GM12891 (cell line): ENCODE measurements around the gene CACNB1.

Source experiments
- DNase-seq: peaks from one replicate; pipeline ENCODE4 v3.0.0; 2011; ENCODE audit warnings: low spot score; ENCODE audit not compliant: insufficient read length
- FAIRE-seq: peaks from 2 replicates; lab custom pipeline; 2011; peaks lifted over from hg19 to GRCh38; lab: Jason Lieb, UNC
- PAX5 ChIP-seq: IDR thresholded peaks from 2 replicates; pipeline ENCODE4 v1.6.1; 2011; ENCODE audit warnings: low read length, moderate library complexity, mild to moderate bottlenecking; ENCODE audit not compliant: insufficient read depth, severe bottlenecking
- POLR2A ChIP-seq: IDR thresholded peaks from 2 replicates; pipeline ENCODE4 v1.6.1; 2011; ENCODE audit warnings: low read depth, low read length, control low read depth
- POLR2AphosphoS5 ChIP-seq: IDR thresholded peaks from 2 replicates; pipeline ENCODE4 v1.6.1; 2011; ENCODE audit warnings: low read depth, low read length, control low read depth
- POU2F2 ChIP-seq: IDR thresholded peaks from 2 replicates; pipeline ENCODE4 v1.6.1; 2011; ENCODE audit warnings: low read depth, mild to moderate bottlenecking, control low read depth, low read length, moderate library complexity
- SPI1 ChIP-seq: IDR thresholded peaks from 2 replicates; pipeline ENCODE4 v1.6.1; 2011; ENCODE audit warnings: low read depth, low read length, control low read depth
- TAF1 ChIP-seq: IDR thresholded peaks from 2 replicates; pipeline ENCODE4 v1.6.1; 2011; ENCODE audit warnings: low read depth, low read length, control low read depth

Gene CACNB1

GRCh38 chr17:39194089-39194984 is 3.1 kb downstream of the CACNB1 start:
- TF ChIP-seq SPI1 = no peak
- TF ChIP-seq POLR2A = no peak
- no peak for TF ChIP-seq TAF1
- no peak for TF ChIP-seq POU2F2
- no peak for TF ChIP-seq PAX5
- TF ChIP-seq POLR2AphosphoS5 = no peak
- DNase-seq (no peak), FAIRE-seq (no peak)

DNA sequence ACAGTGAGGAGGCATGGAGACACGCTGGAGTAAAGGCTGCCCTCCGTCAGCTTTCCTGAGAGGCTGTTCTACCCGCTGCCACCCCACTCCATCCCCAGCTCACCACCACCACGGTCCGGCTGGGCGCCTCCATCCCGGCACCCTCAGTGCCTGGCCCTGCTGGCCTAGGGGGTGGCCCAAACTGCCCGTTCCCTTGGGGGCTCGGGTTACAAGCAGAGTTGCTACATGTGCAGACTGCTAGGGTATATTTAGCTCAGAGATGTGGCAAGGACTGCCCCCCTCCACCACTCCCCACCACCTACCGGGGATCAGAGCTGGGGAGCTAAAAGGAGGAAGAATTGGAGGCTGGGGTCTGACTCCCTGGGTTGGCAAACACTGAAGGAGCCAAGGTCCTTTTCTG is 4.1 kb downstream of the CACNB1 start:
- DNase-seq (no peak), FAIRE-seq (no peak)
- TF ChIP-seq TAF1 (no peak), PAX5 (no peak), POU2F2 (no peak), SPI1 (no peak), POLR2AphosphoS5 (no peak), POLR2A (no peak)

DNA sequence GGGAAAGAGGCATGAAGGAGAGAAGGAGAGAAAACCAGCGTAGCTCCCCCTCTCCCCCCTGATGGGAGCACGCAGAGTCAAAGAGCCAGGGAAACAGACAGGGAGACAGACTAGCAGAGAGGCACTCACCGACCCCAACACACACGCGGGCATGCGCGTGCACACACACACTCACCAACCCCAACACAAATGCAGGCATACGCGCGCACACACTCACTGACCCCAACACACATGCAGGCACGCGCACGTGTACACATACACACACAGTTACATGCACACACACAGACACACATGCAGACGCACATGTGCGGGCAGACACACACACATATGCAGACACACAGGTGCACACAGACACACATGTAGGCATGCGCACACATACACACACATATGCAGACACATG is 4.6 kb downstream of the CACNB1 start:
- no peak for FAIRE-seq
- TF ChIP-seq POU2F2 (no peak), SPI1 (no peak), POLR2A (no peak), POLR2AphosphoS5 (no peak), TAF1 (no peak)
- DNase-seq = no peak

DNA sequence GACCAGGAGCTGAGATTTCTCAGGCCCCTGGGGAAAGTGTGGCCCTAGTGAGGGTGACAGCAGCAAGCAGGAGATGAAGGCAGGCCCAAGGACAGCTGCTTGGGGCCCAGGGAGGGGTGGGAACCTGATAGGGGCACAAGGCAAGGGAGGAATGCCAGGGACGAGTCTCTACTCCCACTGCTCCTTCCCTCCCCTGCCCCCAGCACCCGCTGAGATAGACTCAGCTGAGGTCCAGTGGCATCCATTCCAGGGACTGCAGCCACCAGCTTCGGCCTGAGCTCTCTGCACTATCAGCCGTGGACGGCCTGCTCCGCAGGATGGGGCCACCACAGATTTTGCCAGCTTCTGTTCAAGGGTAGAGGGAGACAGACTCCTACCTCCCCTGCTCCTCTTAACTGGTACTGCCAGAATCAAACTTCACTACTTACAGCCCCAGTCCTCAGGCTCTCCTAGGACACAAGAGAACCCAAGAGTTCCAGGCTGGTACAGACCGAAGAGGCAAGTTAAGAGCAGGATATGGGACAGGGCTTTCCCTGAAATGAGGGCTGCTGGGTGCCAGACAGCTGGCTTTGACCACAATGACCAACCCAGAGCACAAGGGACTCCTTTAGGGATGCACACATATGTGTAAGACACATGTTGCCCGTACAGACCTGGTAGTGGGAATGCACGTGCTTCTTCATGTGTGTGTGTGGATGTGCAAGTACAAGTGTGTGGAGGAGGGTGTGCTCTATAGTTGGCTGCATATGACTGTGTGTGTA is 5.5 kb downstream of the CACNB1 start:
- DNase-seq (no peak), FAIRE-seq (no peak)
- TF ChIP-seq POLR2A (no peak), SPI1 (no peak), POU2F2 (no peak), TAF1 (no peak), POLR2AphosphoS5 (no peak), PAX5 (no peak)

DNA sequence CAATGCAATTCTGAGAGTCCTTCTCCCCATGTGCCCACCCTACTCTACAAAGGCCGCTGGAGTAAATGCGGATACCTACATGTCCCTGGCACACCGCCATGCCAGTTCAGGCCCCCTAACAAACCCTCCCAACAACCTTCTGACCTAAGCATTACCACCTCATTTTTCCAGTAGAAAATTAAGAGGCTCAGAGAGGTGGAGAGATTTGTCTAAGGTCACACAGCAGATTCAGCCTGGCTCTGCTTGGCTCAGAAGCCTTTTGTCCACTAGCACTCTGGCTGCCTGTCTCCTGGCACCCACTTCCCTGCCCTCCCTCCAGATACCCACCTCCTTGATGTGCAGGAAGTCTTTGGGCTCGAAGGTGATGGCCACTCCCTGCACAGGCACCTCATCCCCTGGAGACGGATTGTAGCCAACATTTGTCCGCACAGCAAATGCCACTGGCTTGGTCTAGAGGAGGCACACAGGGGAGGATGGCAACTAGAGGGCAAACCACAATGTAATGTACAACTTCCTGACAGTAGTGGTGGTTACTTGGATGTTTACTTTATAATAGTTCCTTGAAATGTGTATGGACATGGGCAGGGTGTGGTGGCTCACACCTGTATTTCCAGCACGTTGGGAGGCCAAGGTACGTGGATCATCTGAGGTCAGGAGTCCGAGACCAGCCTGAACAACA is 10.2 kb downstream of the CACNB1 start:
- TF ChIP-seq SPI1 (no peak), TAF1 (no peak), POU2F2 (no peak), PAX5 (no peak), POLR2A (no peak), POLR2AphosphoS5 (no peak)
- DNase-seq (no peak), FAIRE-seq (no peak)

- FAIRE-seq (no peak), DNase-seq (no peak)
- TF ChIP-seq POLR2AphosphoS5 (no peak), SPI1 (no peak), PAX5 (no peak), TAF1 (no peak), POLR2A (no peak), POU2F2 (no peak)
Observed at GRCh38 chr17:39186481-39187002, 10.9 kb downstream of the CACNB1 start.

DNA sequence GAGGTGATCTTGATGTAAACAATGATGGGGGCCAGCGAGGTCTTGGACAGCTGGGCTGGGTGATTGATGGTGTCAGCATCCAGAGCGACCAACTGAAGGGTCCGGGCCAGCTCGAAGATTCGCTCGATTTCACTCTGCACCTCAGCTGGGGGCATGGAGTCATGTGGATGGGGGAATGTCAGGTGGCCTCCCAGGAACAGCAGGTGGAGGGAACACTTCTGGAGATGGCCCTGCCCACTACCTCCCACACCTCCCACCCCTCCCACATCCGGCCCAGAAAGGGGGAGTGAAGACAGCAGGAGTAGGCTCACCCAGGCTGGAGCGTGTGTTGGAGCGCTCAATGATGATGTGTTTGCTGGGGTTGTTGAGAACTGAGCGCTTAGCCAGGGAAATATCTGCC is 13.7 kb downstream of the CACNB1 start:
- TF ChIP-seq POU2F2 (no peak), POLR2A (no peak), PAX5 (no peak), POLR2AphosphoS5 (no peak), SPI1 (no peak), TAF1 (no peak)
- FAIRE-seq (no peak), DNase-seq (no peak)

GRCh38 chr17:39183045-39183444 is 14.4 kb downstream of the CACNB1 start:
- no peak for TF ChIP-seq SPI1
- TF ChIP-seq POU2F2 = no peak
- TF ChIP-seq PAX5 = no peak
- TF ChIP-seq TAF1 = no peak
- no peak for TF ChIP-seq POLR2A
- no peak for TF ChIP-seq POLR2AphosphoS5
- no peak for FAIRE-seq
- no peak for DNase-seq

- TF ChIP-seq POLR2AphosphoS5 = no peak
- no peak for TF ChIP-seq POLR2A
- no peak for TF ChIP-seq SPI1
- no peak for TF ChIP-seq POU2F2
- no peak for TF ChIP-seq PAX5
- TF ChIP-seq TAF1 = no peak
- FAIRE-seq = no peak
Observed at GRCh38 chr17:39181303-39181702, 16.2 kb downstream of the CACNB1 start.

More at GRCh38 chr17:39181303-39181702, 16.2 kb downstream of the CACNB1 start:
- no peak for DNase-seq
